NCI-H1417 treated with DMSO at 0.1 percent for 48 hours (cell line): Measurements from ENCODE around the gene LDHB.
"Not testable (repeated sequence)": the region's sequence is repeated elsewhere in the genome, so short reads cannot be mapped to it uniquely, and the experiment has no call there.

ENCODE experiments used
- DNase-seq: peaks from one replicate; lab custom pipeline; 2025; lab: John Stamatoyannopoulos, UW

The LDHB gene

DNA sequence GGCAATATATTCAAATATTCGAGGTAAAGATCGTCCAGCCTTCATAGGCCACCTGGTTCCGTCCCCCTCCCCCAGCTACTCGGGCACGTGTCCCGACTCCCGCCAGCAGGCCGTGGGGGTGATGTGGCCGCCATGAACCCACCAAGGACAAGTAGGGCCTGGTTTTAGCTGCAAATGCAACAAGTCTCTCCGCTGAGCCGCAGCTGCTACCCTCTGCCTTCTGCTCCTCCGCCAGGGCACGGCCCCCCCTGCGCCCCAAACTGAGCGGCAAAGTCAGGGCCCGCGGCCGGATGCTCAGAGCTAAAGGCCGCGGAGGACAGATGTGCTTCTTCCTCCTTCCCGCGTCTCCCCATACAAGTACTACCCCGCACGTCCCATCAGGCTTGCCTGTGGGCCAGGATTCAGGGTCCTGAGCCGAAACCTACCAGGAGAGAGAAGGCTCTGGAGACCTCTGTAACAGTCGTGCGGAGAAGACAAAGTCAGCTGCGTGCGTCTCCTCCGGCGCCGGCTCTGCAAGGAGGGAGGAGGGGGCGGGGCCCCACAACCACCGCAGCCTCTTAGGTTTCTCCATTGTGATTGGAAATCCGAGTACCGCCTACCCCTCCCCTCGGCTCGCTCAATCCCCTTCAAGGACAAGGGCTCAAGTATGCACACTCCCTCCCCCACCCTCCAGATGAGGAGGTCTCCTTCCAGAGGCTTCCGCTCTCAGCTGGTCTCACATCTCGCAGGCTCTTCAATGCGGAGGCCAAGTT, at the start of gene LDHB:
Gene LDHB, minus strand, starts transcription at position 517 of the 752 bp plus-strand sequence. CDS start 3,171 bp downstream, outside the sequence.
- peak; percentile 70 for DNase-seq

DNA sequence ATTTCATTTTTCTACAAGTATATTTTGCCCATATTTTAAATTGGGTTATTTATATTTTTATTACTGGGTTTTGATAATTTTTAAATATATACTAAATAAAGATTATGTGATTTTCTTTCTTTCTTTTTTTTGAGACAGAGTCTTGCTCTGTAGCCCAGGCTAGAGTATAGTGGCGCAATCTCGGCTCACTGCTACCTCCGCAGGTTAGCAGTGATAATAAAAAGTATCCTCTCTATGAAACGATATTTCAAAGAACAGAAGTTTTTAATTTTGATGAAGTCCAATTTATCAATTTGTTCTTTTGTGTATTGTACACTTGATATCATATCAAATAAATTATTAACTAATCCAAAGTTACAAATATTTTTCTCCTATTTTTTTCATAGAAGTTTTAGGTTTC, 47.2 kb upstream of the LDHB start:
- DNase-seq: no peak

DNA sequence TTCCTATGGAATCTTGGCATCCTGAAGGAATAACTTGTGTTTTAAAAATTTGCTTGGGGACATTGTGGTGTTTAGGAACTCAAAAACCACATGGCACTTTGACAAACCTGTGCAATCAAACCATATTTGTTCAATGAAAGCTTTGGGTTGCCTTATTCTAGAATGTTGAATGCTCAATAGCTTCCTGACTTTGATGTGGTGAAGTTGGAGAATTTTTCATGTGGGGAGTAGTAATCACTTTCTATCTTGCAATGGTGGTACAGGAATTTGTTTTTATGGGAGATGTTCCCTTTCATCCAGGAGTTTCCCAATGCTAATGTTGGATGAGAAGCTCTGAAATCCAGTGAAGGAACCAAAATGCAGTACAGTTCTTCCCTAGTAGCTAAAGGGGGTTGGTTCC, 42.2 kb upstream of the LDHB start:
- DNase-seq: no peak

DNA sequence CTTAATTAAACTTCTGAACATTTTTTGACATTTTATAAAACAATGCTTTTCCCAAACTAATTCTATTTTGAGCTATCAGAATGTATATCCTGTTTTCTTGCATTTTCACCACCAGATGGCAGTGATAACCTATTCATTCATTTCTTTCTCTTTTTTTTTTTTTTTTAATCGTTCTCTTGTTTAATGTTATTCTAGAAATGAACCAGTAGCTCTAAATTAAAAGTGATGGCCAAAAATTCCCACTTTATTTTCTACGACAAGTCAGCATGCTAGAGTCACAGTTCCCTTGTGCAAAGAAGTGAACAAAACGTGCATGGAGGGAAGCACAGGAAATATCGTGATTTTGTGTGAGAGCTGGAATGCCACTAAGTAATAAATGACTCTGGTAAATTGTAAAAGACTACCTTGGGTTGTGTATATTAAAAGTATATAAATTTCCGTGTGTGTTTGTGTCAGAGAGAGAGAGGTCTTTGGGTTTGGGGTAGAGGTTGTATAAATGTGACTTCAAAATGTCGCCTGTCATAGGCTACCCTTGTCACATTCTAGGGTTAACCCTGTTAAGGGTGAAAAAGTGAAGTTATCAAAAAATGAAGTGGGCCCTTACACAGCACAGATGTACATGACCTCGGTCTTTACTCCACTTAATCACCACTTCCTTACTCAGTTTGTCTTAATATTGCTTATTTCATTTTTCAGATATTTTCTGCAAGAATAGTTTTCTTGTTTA, 40.4 kb upstream of the LDHB start:
- DNase-seq: peak; percentile 4

DNA sequence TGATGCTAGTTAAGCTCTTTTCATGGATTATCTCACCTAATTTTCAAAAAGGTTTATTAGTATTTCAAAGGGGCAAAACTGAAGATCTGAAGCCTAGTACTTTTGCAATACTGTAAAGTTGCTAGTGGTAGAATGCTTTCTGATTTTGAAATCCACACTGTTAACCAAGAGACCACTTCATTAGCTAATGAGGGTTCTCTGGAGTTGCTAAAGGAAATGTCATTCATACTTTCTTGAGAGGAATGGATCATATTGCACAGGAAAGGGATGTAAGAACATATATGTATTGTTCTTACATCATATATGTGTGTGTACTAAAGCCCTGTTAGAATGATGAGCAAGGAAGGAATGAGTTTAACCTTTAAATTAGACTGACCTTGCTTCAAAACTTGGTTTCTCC, 39.0 kb upstream of the LDHB start:
- DNase-seq: no peak

DNA sequence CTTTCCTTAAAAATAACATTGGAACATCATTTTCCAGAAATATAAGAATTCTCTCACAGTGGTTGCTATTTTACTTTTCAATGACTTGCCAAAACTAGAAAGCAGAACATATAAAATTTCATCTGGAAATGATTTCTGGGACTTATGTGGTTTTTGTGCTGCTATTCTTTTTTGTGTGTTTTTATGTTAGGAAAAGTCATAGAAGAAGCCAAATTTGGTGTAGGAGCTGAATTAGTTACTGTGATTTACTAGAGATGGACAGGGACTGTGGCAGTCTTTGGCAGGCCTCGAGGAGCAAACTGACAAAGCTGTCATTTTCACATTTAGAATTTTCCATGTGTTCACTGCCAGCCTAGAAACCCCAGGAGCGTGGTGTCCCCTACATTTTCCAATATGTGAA, 38.3 kb upstream of the LDHB start:
- no peak for DNase-seq

DNA sequence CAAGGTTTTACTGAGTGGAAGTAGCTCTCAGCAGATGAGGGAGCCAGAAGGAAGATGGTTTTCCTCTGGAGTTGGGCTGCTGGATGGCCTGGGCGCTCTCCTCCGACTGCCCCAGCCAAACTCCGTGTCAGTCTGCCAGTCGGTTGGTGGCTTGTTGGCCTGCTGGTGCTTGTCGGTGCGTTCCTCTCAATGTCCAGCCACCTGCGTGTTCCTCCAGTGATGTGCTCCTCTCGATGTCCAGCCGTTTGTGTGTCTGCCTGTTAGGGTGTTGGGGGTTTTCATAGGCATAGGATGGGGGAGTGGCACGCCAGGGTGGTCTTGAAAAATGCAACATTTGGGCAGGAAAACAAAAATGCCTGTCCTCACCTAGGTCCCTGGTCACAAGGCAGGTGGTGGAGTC, 37.0 kb upstream of the LDHB start:
- no peak for DNase-seq

DNA sequence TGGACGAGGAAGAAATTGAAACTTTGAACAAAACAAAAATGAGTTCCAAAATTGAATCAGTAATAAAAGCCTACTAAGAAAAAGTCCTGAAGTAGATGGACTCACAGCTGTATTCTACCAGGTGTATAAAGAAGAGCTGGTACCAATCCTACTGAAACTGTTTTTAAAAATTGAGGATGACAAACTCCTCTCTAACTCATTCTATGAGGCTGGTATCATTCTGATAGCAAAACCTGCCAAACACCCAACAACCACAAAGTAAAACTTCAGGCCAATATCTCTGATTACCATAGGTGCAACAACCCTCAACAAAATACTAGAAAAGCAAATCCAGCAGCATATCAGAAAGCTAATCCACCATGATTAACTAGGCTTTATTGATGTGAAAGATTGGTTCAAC, 33.9 kb upstream of the LDHB start:
- no peak for DNase-seq

DNA sequence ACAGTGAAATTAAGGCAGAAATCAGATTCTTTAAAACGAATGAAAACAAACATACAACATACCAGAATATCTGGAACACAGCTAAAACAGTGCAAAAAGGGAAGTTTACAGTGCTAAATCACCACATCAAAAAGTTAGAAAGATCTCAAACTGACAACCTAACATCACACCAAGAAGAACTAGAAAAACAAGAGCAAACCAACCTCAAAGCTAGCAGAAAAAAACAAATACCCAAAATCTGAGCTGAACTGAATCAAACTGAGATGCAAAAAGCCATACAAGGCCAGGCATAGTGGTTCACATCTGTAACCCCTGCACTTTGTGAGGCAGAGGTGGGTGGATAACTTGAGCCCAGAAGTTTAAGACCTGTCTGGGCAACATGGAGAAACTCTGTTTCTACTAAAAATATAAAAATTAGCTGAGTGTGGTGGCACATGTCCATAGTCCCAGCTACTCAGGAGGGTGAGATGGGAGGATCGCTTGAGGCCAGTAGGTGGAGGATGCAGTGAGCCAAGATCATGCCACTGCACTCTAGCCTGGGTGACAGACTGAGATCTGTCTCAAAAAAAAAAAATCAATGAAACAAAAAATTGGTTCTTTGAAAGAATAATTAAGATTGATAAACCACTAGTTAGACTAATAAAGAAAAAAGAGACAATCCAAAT, 33.2 kb upstream of the LDHB start:
- DNase-seq: no peak

DNA sequence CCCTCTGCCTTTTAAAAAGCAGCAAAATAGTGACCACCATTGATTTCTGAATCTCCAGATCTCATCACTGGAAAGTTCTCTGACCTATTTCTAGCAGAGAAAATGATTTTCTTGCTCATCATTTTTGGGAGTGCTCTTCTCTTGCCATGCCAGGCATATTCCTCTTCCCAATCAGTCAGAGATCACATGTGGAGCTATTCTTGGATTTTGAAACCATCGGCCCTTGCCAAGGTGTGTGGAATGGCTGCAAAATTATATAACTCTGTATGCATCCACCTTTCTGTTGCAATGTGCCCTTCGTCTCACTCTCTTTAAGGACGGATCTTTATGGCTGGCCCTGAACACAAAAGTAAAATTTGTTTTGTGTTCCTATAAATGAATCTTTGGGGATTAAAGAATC, 25.5 kb upstream of the LDHB start:
- DNase-seq: no peak

DNA sequence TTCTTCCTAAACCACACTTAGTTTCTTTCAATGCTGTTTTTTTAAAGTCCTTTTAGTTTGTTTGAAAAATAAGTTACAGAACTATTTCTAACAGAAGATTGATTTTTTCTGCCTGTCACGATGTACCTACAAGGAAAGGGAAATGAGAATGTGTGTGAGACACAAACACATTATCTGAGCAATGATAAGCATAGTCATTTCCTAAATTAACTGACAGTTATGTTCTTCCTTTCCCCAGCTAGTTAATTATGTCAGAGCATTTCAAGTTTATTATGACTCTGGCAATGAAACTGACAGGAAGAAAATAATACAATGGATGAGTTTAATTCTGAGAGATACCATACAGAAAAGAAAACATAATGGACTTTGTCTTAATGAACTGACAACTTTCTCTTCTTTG, 21.3 kb upstream of the LDHB start:
- DNase-seq: no peak

DNA sequence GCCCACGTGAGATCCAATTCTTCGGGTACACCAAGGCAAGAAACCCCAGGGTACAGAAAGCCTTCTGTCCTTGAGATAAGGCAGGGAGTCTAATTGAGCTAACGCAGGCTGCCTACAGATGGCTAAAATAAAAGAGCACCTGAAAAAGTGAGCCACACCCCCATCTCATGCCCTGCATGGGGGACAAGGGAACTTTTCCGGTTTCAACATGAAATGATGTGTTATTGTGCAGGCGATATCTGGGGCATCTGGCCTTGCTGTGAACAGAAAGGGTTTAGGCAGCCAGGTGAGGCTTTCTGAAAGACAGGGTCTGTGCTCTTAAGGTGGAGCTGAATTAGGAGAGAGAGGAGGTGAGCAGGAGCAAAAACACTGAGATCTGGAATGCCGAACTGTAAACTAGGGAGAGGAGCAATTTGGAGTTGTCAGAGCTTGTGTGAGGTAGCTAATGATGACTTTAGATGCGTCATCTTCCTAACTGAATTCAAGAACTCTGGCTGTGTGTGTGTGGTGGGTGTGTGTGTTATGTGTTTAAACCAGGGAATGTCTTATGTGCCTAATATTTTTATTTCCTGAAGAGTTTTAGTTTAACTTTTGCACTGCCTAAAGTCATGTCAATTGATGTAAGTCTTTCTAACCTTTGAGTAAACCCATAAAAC, 20.1 kb upstream of the LDHB start:
- no peak for DNase-seq

DNA sequence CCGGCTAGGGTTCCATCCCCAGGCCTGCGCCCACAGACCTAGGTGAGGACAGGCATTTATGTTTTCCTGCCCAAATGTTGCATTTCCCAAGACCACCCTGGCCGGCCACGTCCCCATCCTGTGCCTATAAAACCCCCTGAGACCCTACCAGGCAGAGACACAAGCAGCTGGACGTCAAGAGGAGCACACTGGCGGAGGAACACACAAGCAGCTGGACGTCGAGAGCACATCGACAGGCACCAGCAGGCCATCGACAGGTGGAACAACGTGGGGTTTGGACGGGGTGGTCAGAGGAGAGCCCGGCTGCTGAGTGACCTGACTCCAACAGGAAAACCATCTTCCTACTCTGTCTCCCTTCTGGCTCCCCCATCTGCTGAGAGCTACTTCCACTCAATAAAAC, 19.6 kb upstream of the LDHB start:
- no peak for DNase-seq

DNA sequence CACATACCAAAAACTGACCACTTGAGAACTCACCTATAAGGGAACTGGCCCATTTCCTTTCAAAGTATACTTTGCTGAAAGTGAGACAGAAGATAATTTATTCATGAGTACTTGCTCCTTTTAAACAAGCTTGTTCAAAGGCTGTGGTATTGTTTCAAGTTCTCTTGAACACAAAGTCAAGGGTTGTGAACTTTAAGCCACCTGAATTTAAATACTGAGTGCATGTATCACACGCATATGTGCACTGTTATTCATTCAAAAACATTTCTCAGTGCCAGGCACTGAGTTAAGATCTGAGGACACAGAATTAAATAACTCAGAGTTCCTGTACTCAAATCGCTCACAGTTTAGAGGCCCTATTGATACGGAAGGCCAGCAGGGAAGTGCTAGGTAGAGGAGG, 19.1 kb upstream of the LDHB start:
- no peak for DNase-seq

DNA sequence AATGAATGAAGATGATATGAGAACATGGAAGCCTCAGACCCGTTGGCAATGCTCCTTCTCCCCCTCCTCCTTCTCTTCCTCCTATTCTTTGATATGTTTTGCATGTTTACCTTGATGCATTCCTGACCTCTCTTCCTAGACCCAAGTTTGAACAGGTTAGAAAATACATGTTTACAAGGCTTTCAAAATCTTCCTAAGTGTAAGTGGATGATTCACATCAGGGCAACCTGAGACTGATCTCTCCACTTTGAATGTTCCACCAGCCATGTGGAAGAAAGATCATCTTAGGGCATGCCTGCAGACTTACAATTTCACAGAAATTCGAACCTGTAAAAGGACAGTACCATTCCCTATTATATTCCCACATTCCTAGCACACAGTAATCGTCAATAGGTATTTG, 18.0 kb upstream of the LDHB start:
- DNase-seq: no peak

DNA sequence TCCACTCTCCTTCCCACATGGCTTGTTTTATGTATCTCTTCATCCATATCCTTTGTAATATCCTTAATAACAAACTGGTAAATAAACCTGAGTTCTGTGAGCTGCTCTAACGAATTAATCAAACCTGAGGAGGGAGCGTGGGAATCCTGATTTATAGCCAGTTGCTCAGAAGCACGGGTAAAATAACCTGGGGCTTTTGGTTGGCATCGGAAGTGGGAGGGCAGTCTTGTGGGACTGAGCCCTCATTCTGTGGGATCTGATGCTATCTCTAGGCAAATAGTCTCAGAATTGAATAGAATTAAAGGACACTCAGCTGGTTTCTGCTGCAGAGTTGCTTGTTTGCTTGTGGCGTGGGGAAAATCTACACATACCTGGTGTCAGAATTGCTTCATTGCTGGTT, 17.5 kb upstream of the LDHB start:
- DNase-seq: no peak

DNA sequence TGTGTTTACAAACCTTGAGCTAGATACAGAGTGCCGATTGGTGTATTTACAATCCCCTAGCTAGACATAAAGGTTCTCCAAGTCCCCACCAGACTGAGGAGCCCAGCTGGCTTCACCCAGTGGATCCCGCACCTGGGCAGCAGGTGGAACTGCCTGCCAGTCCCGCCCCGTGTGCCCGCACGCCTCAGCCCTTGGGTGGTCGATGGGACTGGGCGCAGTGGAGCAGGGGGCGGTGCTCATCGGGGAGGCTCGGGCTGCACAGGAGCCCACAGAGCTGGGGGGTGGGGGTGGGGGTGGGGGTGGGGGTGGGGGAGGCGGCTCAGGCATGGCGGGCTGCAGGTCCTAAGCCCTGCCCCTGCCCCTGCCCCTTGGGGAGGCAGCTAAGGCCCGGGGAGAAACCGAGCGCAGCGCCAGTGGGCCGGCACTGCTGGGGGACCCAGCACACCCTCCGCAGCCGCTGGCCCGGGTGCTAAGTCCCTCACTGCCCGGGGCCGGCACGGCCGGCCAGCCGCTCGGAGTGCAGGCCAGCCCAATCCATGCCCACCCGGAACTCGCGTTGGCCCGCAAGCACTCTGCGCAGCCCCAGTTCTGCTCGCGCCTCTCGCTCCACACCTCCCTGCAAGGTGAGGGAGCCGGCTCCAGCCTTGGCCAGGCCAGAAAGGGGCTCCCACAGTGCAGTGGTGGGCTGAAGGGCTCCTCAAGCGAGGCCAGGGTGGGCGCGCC, 16.3 kb upstream of the LDHB start:
- DNase-seq: not testable (repeated sequence)

DNA sequence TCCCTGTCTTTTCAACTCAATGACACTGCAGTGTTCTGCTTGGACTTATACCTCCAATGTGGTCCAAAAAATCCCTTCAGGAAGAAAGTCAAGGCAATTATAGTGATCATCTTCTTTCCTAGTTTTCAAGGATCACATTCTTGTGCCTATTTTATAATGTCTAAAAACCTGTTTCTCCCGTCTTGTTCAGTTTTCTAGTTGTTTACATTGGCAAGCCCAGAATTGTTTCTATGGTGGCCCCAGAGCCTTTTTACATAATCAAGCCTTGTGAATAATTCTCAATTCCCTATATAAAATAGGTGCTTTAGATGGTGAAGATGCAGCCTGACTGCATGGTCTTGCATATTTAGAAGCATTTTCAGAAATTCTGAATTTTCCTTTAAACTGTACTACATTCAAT, 14.5 kb upstream of the LDHB start:
- no peak for DNase-seq

DNA sequence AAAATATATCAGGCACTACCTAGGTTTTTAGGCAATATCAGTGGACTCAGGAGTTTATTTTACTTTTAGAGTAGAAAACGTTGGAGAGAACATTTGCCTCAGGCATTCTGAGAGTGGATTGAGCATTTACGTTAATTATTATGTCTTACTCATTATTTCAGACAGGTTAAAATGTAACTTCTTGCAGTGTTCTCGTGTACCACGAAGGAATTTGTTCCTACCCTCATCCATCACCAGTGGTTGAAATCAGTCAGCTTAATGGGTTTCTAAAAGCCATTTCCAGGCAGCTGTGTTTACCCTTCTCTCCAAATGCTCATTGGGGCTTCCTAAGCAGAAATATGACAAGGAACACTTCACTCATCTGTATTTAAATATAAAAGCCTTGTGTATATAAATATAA, 9.1 kb upstream of the LDHB start:
- peak; percentile 58 for DNase-seq

DNA sequence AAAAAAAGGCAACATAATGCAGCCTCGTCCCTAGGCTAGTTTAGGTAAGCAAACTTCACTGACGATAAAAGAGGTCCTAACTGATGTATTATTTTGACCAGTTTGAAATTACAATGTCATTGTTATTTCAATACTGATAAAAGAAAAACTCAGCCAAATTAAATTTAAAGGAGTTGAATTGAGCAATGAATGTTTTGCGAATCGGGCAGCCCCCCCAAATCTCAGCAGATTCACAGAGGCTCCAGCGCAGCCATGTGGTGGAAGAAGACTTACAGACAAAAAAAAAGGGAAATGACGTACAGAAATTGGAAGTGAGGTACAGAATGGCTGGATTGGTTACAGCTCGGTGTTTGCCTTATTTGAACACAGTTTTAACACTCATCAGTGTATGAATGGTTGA, 8.2 kb upstream of the LDHB start:
- DNase-seq: no peak

DNA sequence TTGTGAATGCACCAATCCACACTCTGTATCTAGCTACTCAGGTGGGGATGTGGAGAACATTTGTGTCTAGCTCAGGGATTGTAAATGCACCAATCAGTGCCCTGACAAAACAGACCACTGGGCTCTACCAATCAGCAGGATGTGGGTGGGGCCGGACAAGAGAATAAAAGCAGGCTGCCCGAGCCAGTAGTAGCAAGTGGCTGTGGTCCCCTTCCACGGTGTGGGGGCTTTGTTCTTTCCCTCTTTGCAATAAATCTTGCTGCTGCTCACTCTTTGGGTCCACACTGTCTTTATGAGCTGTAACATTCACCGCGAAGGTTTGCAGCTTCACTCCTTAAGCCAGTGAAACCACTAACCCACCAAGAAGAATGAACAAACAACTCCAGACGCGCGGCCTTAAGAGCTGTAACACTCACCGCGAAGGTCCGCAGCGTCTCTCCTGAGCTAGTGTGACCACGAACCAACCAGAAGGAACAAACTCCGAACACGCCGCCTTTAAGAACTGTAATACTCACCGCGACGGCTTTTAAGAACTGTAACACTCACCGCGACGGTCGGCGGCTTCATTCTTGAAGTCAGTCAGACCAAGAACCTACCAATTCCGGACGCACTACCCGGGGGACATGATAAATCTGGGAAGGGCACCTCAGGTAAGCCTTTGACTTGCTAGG, 4.6 kb upstream of the LDHB start:
- no peak for DNase-seq
